Panc1 (cell line): Measurements from ENCODE around the gene ATAD2B.

Experiments
- CTCF ChIP-seq: fragments of 450-650 bp; IDR thresholded peaks from 2 replicates; pipeline ENCODE4 v1.5.1; 2017; ENCODE audit warnings: mild to moderate bottlenecking
- POLR2AphosphoS5 ChIP-seq: IDR thresholded peaks from 2 replicates; pipeline ENCODE4 v1.6.1; 2012; ENCODE audit warnings: mild to moderate bottlenecking, low read depth, low read length, moderate library complexity
- REST ChIP-seq, 2 experiments: IDR thresholded peaks; 2 replicates each; pipeline ENCODE4 v1.6.1; 2011 to 2012; ENCODE audit warnings: low read depth in 2 of 2, control low read depth in 1 of 2, low read length in 1 of 2, mild to moderate bottlenecking in 1 of 2, moderate library complexity in 1 of 2; ENCODE audit not compliant: insufficient read depth in 1 of 2
- SIN3A ChIP-seq: IDR thresholded peaks from 2 replicates; pipeline ENCODE4 v1.6.1; 2012; ENCODE audit warnings: low read depth, mild to moderate bottlenecking, low read length, moderate library complexity, borderline replicate concordance; ENCODE audit not compliant: insufficient read depth

- no peak for TF ChIP-seq CTCF
- TF ChIP-seq SIN3A, result no peak
- no peak for TF ChIP-seq POLR2AphosphoS5
- TF ChIP-seq REST (IDR thresholded peaks at IDR 0.05; ENCODE audit: insufficient read depth in 1 of 2, low read depth in 2 of 2, low read length in 1 of 2), result no peak
Measured at GRCh38 chr2:23734416-23734815, 192.5 kb downstream of the ATAD2B start.
